H9 (cell line): ENCODE results near the gene CD164L2. TPM values are rescaled to one million over a fixed set of nuclear protein-coding genes. Genes with fewer than 3 reads are reported as not detected.

Experiments
- DNase-seq: peaks from one replicate; pipeline ENCODE4 v3.0.0-alpha.2; 2017
- H2AFZ ChIP-seq: one replicate; pipeline ENCODE4 v1.6.1; 2013; ENCODE audit warnings: mild to moderate bottlenecking, low read length, control low read depth, moderate library complexity
- H2AK5ac ChIP-seq: 2 replicates; pipeline ENCODE4 v1.6.1; 2013; ENCODE audit warnings: low read length, control low read depth, mixed read lengths; ENCODE audit not compliant: insufficient read length
- H2BK120ac ChIP-seq: one replicate; pipeline ENCODE4 v1.6.1; 2013; ENCODE audit warnings: low read depth, mild to moderate bottlenecking, low read length, control low read depth, inconsistent platforms; ENCODE audit not compliant: poor library complexity, severe bottlenecking
- H2BK12ac ChIP-seq: 2 replicates; pipeline ENCODE4 v1.6.1; 2013; ENCODE audit warnings: low read length, control low read depth, mixed read lengths, low read depth; ENCODE audit not compliant: insufficient read length
- H2BK15ac ChIP-seq: 2 replicates; pipeline ENCODE4 v1.6.1; 2013; ENCODE audit warnings: low read depth, low read length, control low read depth
- H2BK20ac ChIP-seq: one replicate; pipeline ENCODE4 v1.6.1; 2013; ENCODE audit warnings: low read depth, mild to moderate bottlenecking, low read length, control low read depth, inconsistent platforms; ENCODE audit not compliant: poor library complexity, severe bottlenecking
- H2BK5ac ChIP-seq: 2 replicates; pipeline ENCODE4 v1.6.1; 2013; ENCODE audit warnings: low read length, control low read depth, mixed read lengths; ENCODE audit not compliant: insufficient read length
- H3K14ac ChIP-seq: 2 replicates; pipeline ENCODE4 v1.6.1; 2013; ENCODE audit warnings: low read length, control low read depth; ENCODE audit not compliant: insufficient read depth
- H3K18ac ChIP-seq: 2 replicates; pipeline ENCODE4 v1.6.1; 2013; ENCODE audit warnings: low read depth, mild to moderate bottlenecking, mixed read lengths, low read length, control low read depth; ENCODE audit not compliant: insufficient read length
- H3K23ac ChIP-seq: 2 replicates; pipeline ENCODE4 v1.6.1; 2013; ENCODE audit warnings: low read length, control low read depth, mixed read lengths, low read depth; ENCODE audit not compliant: insufficient read length
- H3K23me2 ChIP-seq: 2 replicates; pipeline ENCODE4 v1.6.1; 2013; ENCODE audit warnings: low read depth, mild to moderate bottlenecking, mixed read lengths, low read length, control low read depth; ENCODE audit not compliant: insufficient read length, poor library complexity, severe bottlenecking
- H3K27ac ChIP-seq: 2 replicates; pipeline ENCODE4 v1.5.1; 2013; ENCODE audit warnings: low read length, control low read depth, mixed read lengths, low read depth; ENCODE audit not compliant: insufficient read length
- H3K27me3 ChIP-seq: 2 replicates; pipeline ENCODE4 v1.6.1; 2013; ENCODE audit warnings: low read length, control low read depth, inconsistent platforms; ENCODE audit not compliant: insufficient read depth
- H3K4ac ChIP-seq: 2 replicates; pipeline ENCODE4 v1.6.1; 2013; ENCODE audit warnings: low read depth, mild to moderate bottlenecking, control low read depth, inconsistent platforms, low read length, moderate library complexity
- H3K4me1 ChIP-seq: 2 replicates; pipeline ENCODE4 v1.6.1; 2013; ENCODE audit warnings: low read length, control low read depth, inconsistent platforms; ENCODE audit not compliant: insufficient read depth
- H3K4me2 ChIP-seq: 2 replicates; pipeline ENCODE4 v1.6.1; 2013; ENCODE audit warnings: low read length, control low read depth, mixed read lengths; ENCODE audit not compliant: insufficient read length, insufficient read depth
- H3K56ac ChIP-seq: 2 replicates; pipeline ENCODE4 v1.6.1; 2013; ENCODE audit warnings: low read depth, mild to moderate bottlenecking, mixed read lengths, low read length, control low read depth; ENCODE audit not compliant: insufficient read length
- H3K79me1 ChIP-seq: 2 replicates; pipeline ENCODE4 v1.6.1; 2013; ENCODE audit warnings: low read depth, mild to moderate bottlenecking, moderate library complexity, low read length, control low read depth, inconsistent platforms; ENCODE audit not compliant: insufficient read depth, poor library complexity, severe bottlenecking
- H3K79me2 ChIP-seq: 2 replicates; pipeline ENCODE4 v1.6.1; 2013; ENCODE audit warnings: low read length, control low read depth, inconsistent platforms; ENCODE audit not compliant: insufficient read depth
- H3K9ac ChIP-seq: 2 replicates; pipeline ENCODE4 v1.6.1; 2013; ENCODE audit warnings: low read length, control low read depth, mixed read lengths; ENCODE audit not compliant: insufficient read length; ENCODE audit errors: extremely low read depth
- H3K9me3 ChIP-seq: one replicate; pipeline ENCODE4 v1.6.1; 2013; ENCODE audit warnings: low read depth, low read length, inconsistent platforms; ENCODE audit not compliant: control insufficient read depth
- H3T11ph ChIP-seq: one replicate; pipeline ENCODE4 v1.6.1; 2013; ENCODE audit warnings: mild to moderate bottlenecking, low read length, control low read depth, inconsistent platforms
- H4K20me1 ChIP-seq: one replicate; pipeline ENCODE4 v1.6.1; 2013; ENCODE audit not compliant: control insufficient read depth, insufficient read length, insufficient read depth
- H4K5ac ChIP-seq: 2 replicates; pipeline ENCODE4 v1.6.1; 2013; ENCODE audit warnings: low read depth, mild to moderate bottlenecking, mixed read lengths, low read length, control low read depth; ENCODE audit not compliant: insufficient read length
- H4K8ac ChIP-seq: replicated peaks from 2 replicates; pipeline ENCODE4 v1.6.1; 2013; ENCODE audit warnings: low read length, control low read depth, mixed read lengths, low read depth; ENCODE audit not compliant: insufficient read length
- H4K91ac ChIP-seq: 2 replicates; pipeline ENCODE4 v1.6.1; 2013; ENCODE audit warnings: low read depth, mild to moderate bottlenecking, moderate library complexity, mixed read lengths, low read length, control low read depth; ENCODE audit not compliant: insufficient read length
- H3K27ac Mint-ChIP-seq, 3 experiments: 2 replicates in 2 of 3; 3 replicates in 1 of 3; pipeline ENCODE4 v1.8.0; 2020 to 2021; ENCODE audit warnings: mixed read lengths in 3 of 3, mild to moderate bottlenecking in 1 of 3, moderate library complexity in 1 of 3
- H3K27me3 Mint-ChIP-seq: 2 replicates; pipeline ENCODE4 v1.8.0; 2021; ENCODE audit warnings: low read depth, mild to moderate bottlenecking, moderate library complexity, mixed read lengths
- H3K36me3 Mint-ChIP-seq, 3 experiments: 2 replicates in 2 of 3; 3 replicates in 1 of 3; pipeline ENCODE4 v1.8.0; 2020 to 2021; ENCODE audit warnings: low read depth in 3 of 3, mixed read lengths in 3 of 3; ENCODE audit not compliant: insufficient read depth in 1 of 3
- H3K4me1 Mint-ChIP-seq, 2 experiments: 2 replicates each; pipeline ENCODE4 v1.8.0; 2020; ENCODE audit warnings: mixed read lengths in 2 of 2
- H3K4me3 Mint-ChIP-seq, 2 experiments: 2 replicates in 1 of 2; 3 replicates in 1 of 2; pipeline ENCODE4 v1.8.0; 2020 to 2021; ENCODE audit warnings: mild to moderate bottlenecking in 2 of 2, mixed read lengths in 2 of 2, moderate library complexity in 1 of 2
- H3K9me3 Mint-ChIP-seq, 2 experiments: 2 replicates in 1 of 2; 3 replicates in 1 of 2; pipeline ENCODE4 v1.8.0; 2020; ENCODE audit warnings: mild to moderate bottlenecking in 2 of 2, mixed read lengths in 2 of 2, moderate library complexity in 1 of 2
- WGBS: extraction: QIAGEN DNeasy Blood & Tissue Kit; methylation state at CpG from one replicate; pipeline ENCODE4 v1.1.7; 2013; ENCODE audit warnings: missing lambda C conversion rate, low lambda C conversion rate, mixed read lengths; ENCODE audit not compliant: insufficient read length; ENCODE audit errors: extremely low coverage; 5-methylcytosine and 5-hydroxymethylcytosine counted together
- total RNA-seq: library from RNA; stranded (reverse); gene quantifications from 2 replicates; pipeline ENCODE4 v1.2.1, GENCODE V29; 2021
- TF ChIP-seq, protein P1 (sequence below): fragments of 200-600 bp; sonication (generic); conservative IDR thresholded peaks from 3 replicates; pipeline ENCODE4 v1.8.0; 2021; ENCODE audit warnings: antibody characterized with exemption, mild to moderate bottlenecking

The CD164L2 gene
- total RNA-seq, 1 experiment from 2014 or later = 1.2 TPM

GRCh38 chr1:27406362-27406680, 23.2 kb upstream of the CD164L2 start:
- Histone ChIP-seq H2AK5ac (no peak overlapping the region), H3K9ac (no peak overlapping the region), H2BK5ac (no peak overlapping the region), H4K8ac (no peak overlapping the region), H3K23ac (no peak overlapping the region), H3K4ac (no peak overlapping the region), H2AFZ (no peak overlapping the region), H3K27ac (no peak overlapping the region), H3T11ph (no peak overlapping the region), H2BK12ac (no peak overlapping the region), H3K79me1 (no peaks in the 10 kb centered on the region), H4K20me1 (no peaks in the 10 kb centered on the region), H3K23me2 (no peaks in the 10 kb centered on the region), H4K5ac (no peak overlapping the region), H3K27me3 (no peaks in the 10 kb centered on the region), H2BK20ac (no peak overlapping the region), H3K56ac (no peak overlapping the region), H3K4me1 (no peaks in the 10 kb centered on the region), H2BK120ac (no peak overlapping the region), H3K14ac (no peak overlapping the region; the same call in 1 of the 2 replicates), H3K9me3 (no peaks in the 10 kb centered on the region), H3K18ac (no peak overlapping the region), H3K4me2 (no peak overlapping the region), H2BK15ac (no peak overlapping the region), H4K91ac (no peak overlapping the region), H3K79me2 (no peaks in the 10 kb centered on the region)
- H3K27me3 Mint-ChIP-seq = no peaks in the 10 kb centered on the region
- peaks cover 34 to 48% of the 10 kb centered on the region in 2 experiments for H3K4me1 Mint-ChIP-seq
- no peak overlapping the region for H3K4me3 Mint-ChIP-seq
- no CpG with 5 or more reads among the region's 4 CpGs for WGBS
- no peaks in the 10 kb centered on the region for H3K9me3 Mint-ChIP-seq
- H3K27ac Mint-ChIP-seq = peak overlapping the region; percentile 89 to 98 (median 93); a peak in 6 of 7 replicates
- no peak for DNase-seq
- TF ChIP-seq, protein P1, sequence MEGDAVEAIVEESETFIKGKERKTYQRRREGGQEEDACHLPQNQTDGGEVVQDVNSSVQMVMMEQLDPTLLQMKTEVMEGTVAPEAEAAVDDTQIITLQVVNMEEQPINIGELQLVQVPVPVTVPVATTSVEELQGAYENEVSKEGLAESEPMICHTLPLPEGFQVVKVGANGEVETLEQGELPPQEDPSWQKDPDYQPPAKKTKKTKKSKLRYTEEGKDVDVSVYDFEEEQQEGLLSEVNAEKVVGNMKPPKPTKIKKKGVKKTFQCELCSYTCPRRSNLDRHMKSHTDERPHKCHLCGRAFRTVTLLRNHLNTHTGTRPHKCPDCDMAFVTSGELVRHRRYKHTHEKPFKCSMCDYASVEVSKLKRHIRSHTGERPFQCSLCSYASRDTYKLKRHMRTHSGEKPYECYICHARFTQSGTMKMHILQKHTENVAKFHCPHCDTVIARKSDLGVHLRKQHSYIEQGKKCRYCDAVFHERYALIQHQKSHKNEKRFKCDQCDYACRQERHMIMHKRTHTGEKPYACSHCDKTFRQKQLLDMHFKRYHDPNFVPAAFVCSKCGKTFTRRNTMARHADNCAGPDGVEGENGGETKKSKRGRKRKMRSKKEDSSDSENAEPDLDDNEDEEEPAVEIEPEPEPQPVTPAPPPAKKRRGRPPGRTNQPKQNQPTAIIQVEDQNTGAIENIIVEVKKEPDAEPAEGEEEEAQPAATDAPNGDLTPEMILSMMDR = no peak
- peaks cover 14 to 35% (median 35%) of the 10 kb centered on the region in 3 experiments; a peak in 6 of 7 replicates for H3K36me3 Mint-ChIP-seq
